SK-N-MC (cell line): ENCODE results near the gene LGALS3BP.

Experiments
- EZH2 ChIP-seq: fragments of 200-600 bp; sonication (generic); IDR thresholded peaks from one replicate; pipeline ENCODE4 v1.6.1; 2017; ENCODE audit warnings: antibody characterized with exemption
- FOXP2 ChIP-seq: optimal IDR thresholded peaks from 2 replicates; pipeline ENCODE3; 2011; ENCODE audit warnings: mild to moderate bottlenecking, moderate library complexity; ENCODE audit not compliant: insufficient read depth; ENCODE audit errors: extremely low read length, control extremely low read depth
- POLR2AphosphoS5 ChIP-seq: IDR thresholded peaks from 2 replicates; pipeline ENCODE4 v1.6.1; 2012; ENCODE audit warnings: mild to moderate bottlenecking, low read depth, low read length, borderline replicate concordance

DNA sequence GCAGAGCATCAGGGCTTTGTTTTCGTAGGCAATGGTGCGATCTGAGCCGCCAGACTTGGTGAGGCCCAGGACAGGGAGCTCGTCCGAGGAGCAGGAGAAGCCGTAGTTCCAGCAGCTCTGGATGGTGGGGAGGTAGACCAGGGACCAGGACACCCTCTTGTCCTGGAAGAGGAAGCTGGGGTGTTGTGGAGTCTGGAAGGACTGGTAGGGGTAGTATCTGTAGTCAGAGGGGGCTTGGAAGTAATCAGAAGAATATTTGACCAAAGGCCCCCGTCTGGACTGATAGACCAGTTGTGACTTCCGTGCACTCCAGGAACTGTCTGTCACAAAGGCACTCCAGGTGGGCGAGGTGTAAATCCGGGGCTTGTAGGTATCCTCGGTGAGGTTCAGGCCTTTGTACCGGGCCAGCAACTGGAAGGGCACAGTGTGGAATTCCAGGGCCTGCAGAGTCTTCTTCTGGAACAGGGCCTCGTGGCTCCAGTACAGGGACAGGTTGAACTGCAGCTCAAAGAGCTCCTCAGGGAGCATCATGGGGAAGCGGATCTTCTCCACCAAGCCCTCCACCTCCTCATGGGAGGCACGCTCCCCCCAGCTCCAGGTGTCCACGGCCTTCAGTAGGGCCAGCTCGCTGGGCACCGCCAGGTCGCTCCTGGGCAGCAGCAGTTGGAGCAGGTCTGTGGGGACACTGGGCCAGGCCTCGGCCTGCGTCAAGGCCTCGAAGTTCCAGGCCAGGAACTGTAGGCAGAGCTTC lies 7.8 kb downstream of the LGALS3BP start:
- TF ChIP-seq EZH2, result no peak
- TF ChIP-seq POLR2AphosphoS5, result no peak
- no peak for TF ChIP-seq FOXP2
